Endothelial cell of umbilical vein (primary cell): Measurements from ENCODE around the gene PNCK. TPM values are rescaled to one million over a fixed set of nuclear protein-coding genes. Genes with fewer than 3 reads are reported as not detected.

ENCODE experiments used
- BruUV-seq: library from RNA; stranded (reverse); fragments of 400-500 nt; replicated peaks from 2 replicates; lab custom pipeline; 2021; lab: Mats Ljungman, UMichigan
- CTCF ChIA-PET: fragments of 300-600, 350-600 bp; sonication (Branson Sonifier 250); formaldehyde crosslinking; loops from one replicate; lab custom pipeline; 2021; ENCODE audit warnings: antibody characterized with exemption, inconsistent platforms; lab: Charles Lee
- POLR2A ChIA-PET: fragments of 300-600, 350-600 bp; sonication (Branson Sonifier 250); formaldehyde crosslinking; loops from one replicate; lab custom pipeline; 2021; ENCODE audit warnings: antibody characterized with exemption, inconsistent platforms; lab: Charles Lee
- DNase-seq: peaks from one replicate; pipeline ENCODE4 v3.0.0-alpha.2; 2011; ENCODE audit warnings: low read depth, low spot score
- FAIRE-seq: peaks from 2 replicates; lab custom pipeline; 2011; peaks lifted over from hg19 to GRCh38; lab: Jason Lieb, UNC
- H2AFZ ChIP-seq: 2 replicates; pipeline ENCODE4 v1.6.0; 2012; ENCODE audit warnings: low read depth, low read length, control low read depth, inconsistent platforms
- H3K27ac ChIP-seq: 2 replicates; pipeline ENCODE4 v1.5.1; 2011; ENCODE audit warnings: low read depth, mild to moderate bottlenecking, control low read depth, low read length, moderate library complexity; ENCODE audit not compliant: insufficient read depth
- H3K27me3 ChIP-seq, 2 experiments: 2 replicates each; pipeline versions ENCODE4 v1.6.0 to v1.6.1; 2011; ENCODE audit warnings: low read length in 2 of 2, mixed read lengths in 1 of 2; ENCODE audit not compliant: control insufficient read depth in 2 of 2, insufficient read depth in 2 of 2
- H3K36me3 ChIP-seq, 2 experiments: 2 replicates in 1 of 2; 3 replicates in 1 of 2; pipeline ENCODE4 v1.5.1; 2011; ENCODE audit warnings: low read length in 2 of 2, mild to moderate bottlenecking in 1 of 2, moderate library complexity in 1 of 2; ENCODE audit not compliant: control insufficient read depth in 2 of 2, insufficient read depth in 2 of 2; ENCODE audit errors: extremely low read depth in 1 of 2
- H3K4me1 ChIP-seq: 3 replicates; pipeline ENCODE4 v1.5.1; 2011; ENCODE audit warnings: mild to moderate bottlenecking, low read length; ENCODE audit not compliant: control insufficient read depth, insufficient read depth; ENCODE audit errors: extremely low read depth
- H3K4me2 ChIP-seq: 2 replicates; pipeline ENCODE4 v1.6.1; 2011; ENCODE audit warnings: low read length, control low read depth, mixed read lengths; ENCODE audit not compliant: insufficient read depth
- H3K4me3 ChIP-seq, 3 experiments: fragments of 200-600 bp in 1 of 3; sonication (generic), shearing (Covaris generic) in 1 of 3; replicated peaks in 1 of 3; 2 replicates each; pipeline ENCODE4 v1.5.1; 2011 to 2016; ENCODE audit warnings: control low read depth in 3 of 3, low read length in 3 of 3, mild to moderate bottlenecking in 2 of 3, inconsistent platforms in 1 of 3, low read depth in 1 of 3, moderate library complexity in 1 of 3; ENCODE audit not compliant: insufficient read depth in 1 of 3
- H3K79me2 ChIP-seq: 2 replicates; pipeline ENCODE4 v1.6.0; 2012; ENCODE audit warnings: low read length, inconsistent platforms; ENCODE audit not compliant: control insufficient read depth, insufficient read depth
- H3K9ac ChIP-seq: replicated peaks from 2 replicates; pipeline ENCODE3; 2011; ENCODE audit warnings: low read length, control low read depth; ENCODE audit not compliant: insufficient read depth; ENCODE audit errors: extremely low read depth
- H3K9me1 ChIP-seq: replicated peaks from 3 replicates; pipeline ENCODE4 v1.6.0; 2011; ENCODE audit warnings: mild to moderate bottlenecking, low read length; ENCODE audit not compliant: control insufficient read depth, insufficient read depth; ENCODE audit errors: extremely low read depth
- H3K9me3 ChIP-seq: replicated peaks from 2 replicates; pipeline ENCODE4 v1.5.1; 2012; ENCODE audit warnings: low read length, inconsistent platforms; ENCODE audit not compliant: control insufficient read depth, insufficient read depth
- H4K20me1 ChIP-seq: replicated peaks from 2 replicates; pipeline ENCODE3; 2011; ENCODE audit warnings: mild to moderate bottlenecking, low read length; ENCODE audit not compliant: control insufficient read depth, insufficient read depth; ENCODE audit errors: extremely low read depth
- CTCF ChIP-seq, 2 donors: IDR thresholded peaks; 1 replicate in 1 of 2; 2 replicates in 1 of 2; pipeline ENCODE4 v1.5.1; 2011; ENCODE audit warnings: low read length in 2 of 2, mild to moderate bottlenecking in 2 of 2, moderate library complexity in 2 of 2, control low read depth in 1 of 2, inconsistent platforms in 1 of 2, low read depth in 1 of 2; ENCODE audit not compliant: insufficient read depth in 1 of 2; ENCODE audit errors: extremely low read depth in 1 of 2
- EZH2 ChIP-seq: IDR thresholded peaks from 2 replicates; pipeline ENCODE4 v1.6.1; 2012; ENCODE audit warnings: borderline replicate concordance, low read depth, mild to moderate bottlenecking, moderate library complexity, low read length, inconsistent platforms; ENCODE audit not compliant: severe bottlenecking
- FOS ChIP-seq: IDR thresholded peaks from 2 replicates; pipeline ENCODE4 v1.6.1; 2011; ENCODE audit warnings: mild to moderate bottlenecking, low read length, moderate library complexity, borderline replicate concordance; ENCODE audit not compliant: insufficient read depth
- GATA2 ChIP-seq: IDR thresholded peaks from 2 replicates; pipeline ENCODE4 v1.7.0; 2011; ENCODE audit warnings: low read depth, mild to moderate bottlenecking, moderate library complexity, mixed read lengths, low read length; ENCODE audit not compliant: insufficient read length, insufficient read depth
- JUN ChIP-seq: IDR thresholded peaks from 2 replicates; pipeline ENCODE4 v1.6.1; 2011; ENCODE audit warnings: borderline replicate concordance, low read depth; ENCODE audit not compliant: insufficient read length, insufficient read depth
- MAX ChIP-seq: IDR thresholded peaks from 2 replicates; pipeline ENCODE4 v1.6.1; 2011; ENCODE audit not compliant: insufficient read depth, insufficient read length
- MYC ChIP-seq: IDR thresholded peaks from one replicate; pipeline ENCODE4 v1.6.1; 2011; ENCODE audit warnings: mild to moderate bottlenecking, low read depth, low read length
- POLR2A ChIP-seq: IDR thresholded peaks from 2 replicates; pipeline ENCODE4 v1.6.1; 2012; ENCODE audit warnings: low read depth, mild to moderate bottlenecking, control low read depth, low read length
- POLR2AphosphoS5 ChIP-seq: IDR thresholded peaks from 2 replicates; pipeline ENCODE4 v1.6.1; 2012; ENCODE audit warnings: low read depth, mild to moderate bottlenecking, control low read depth, low read length, moderate library complexity; ENCODE audit not compliant: insufficient read depth
- dilution Hi-C: fragments of 300-500 bp; cut with MboI; formaldehyde crosslinking; loops from one replicate; pipeline ENCODE4 v1.15.0; 2019; ENCODE audit warnings: low sequenced_read_pairs; ENCODE audit not compliant: extremely low pct_ligation_motif_present
- intact Hi-C: fragments of 100-400 bp; cut with micrococcal nuclease; formaldehyde crosslinking; loops from one replicate; pipeline ENCODE4 v1.10.0; 2022
- polyA plus RNA-seq, 4 experiments: library from polyadenylated mRNA; depleted of rRNA in 3 of 4; stranded (reverse) in 3 of 4; unstranded in 1 of 4; fragments of >200 nt; gene quantifications; 2 replicates each; pipeline versions ENCODE4 v1.2.1 to v1.2.3, GENCODE V29; 2011 to 2012; ENCODE audit warnings: missing spikeins in 1 of 4
- total RNA-seq: library from RNA; stranded (reverse); gene quantifications from 2 replicates; pipeline ENCODE4 v1.2.3, GENCODE V29; 2021

Gene PNCK
- total and polyA plus RNA-seq, 2 donors (not counting 3 experiments of a cell fraction or from before 2014, with no cell fraction given): 0.12 TPM; not detected in 1

GRCh38 chrX:153639177-153640044 lies 34.2 kb downstream of the PNCK start:
- FAIRE-seq: no peak
- H3K27me3 ChIP-seq: peaks cover 24% of the 10 kb centered on the region in 2 experiments
- H3K79me2 ChIP-seq: no peaks in the 10 kb centered on the region
- no peak overlapping the region for H3K27ac ChIP-seq
- H3K4me3 ChIP-seq: no peak overlapping the region
- dilution Hi-C loops: no loop called here
- no peaks in the 10 kb centered on the region for H3K9me1 ChIP-seq
- H3K36me3 ChIP-seq: no peaks in the 10 kb centered on the region
- no peaks in the 10 kb centered on the region for H3K4me1 ChIP-seq
- intact Hi-C loops: no loop called here
- BruUV-seq: no TSS peak
- H3K4me2 ChIP-seq: no peak overlapping the region
- no peaks in the 10 kb centered on the region for H3K9me3 ChIP-seq
- DNase-seq: no peak
- H4K20me1 ChIP-seq: no peaks in the 10 kb centered on the region
- no peak overlapping the region for H2AFZ ChIP-seq
- CTCF ChIA-PET: interaction anchor here (1.0 to 1.2 kb wide), 2 partner anchors 27 to 29 kb away, joined by 4 read pairs; no protein-coding TSS in a partner anchor
- POLR2A ChIA-PET: no interaction called here
- H3K9ac ChIP-seq: no peak overlapping the region
- no peak for TF ChIP-seq CTCF (IDR thresholded peaks at IDR 0.05; ENCODE audit: extremely low read depth in 1 of 2, insufficient read depth in 1 of 2, low read depth in 1 of 2, low read length in 2 of 2)
- no peak for TF ChIP-seq JUN
- no peak for TF ChIP-seq POLR2A
- no peak for TF ChIP-seq MAX
- TF ChIP-seq POLR2AphosphoS5: no peak
- no peak for TF ChIP-seq MYC
- TF ChIP-seq FOS: no peak
- no peak for TF ChIP-seq EZH2
- TF ChIP-seq GATA2: no peak
